ENCODE data around the gene SLC13A4.
"Not testable (repeated sequence)": the region's sequence is repeated elsewhere in the genome, so short reads cannot be mapped to it uniquely, and the experiment has no call there.

SLC13A4 gene

GRCh38 chr7:135661311-135662122 is 66.5 kb downstream of the SLC13A4 start:
- no peak for DNase-seq

- DNase-seq = no peak
Observed at GRCh38 chr7:135659159-135659846, 68.7 kb downstream of the SLC13A4 start.

GRCh38 chr7:135658564-135658963 is 69.4 kb downstream of the SLC13A4 start:
- no peak for DNase-seq

- no peak for DNase-seq
Observed at GRCh38 chr7:135653340-135654080, 74.5 kb downstream of the SLC13A4 start.

- no peak for DNase-seq
Observed at GRCh38 chr7:135650831-135651573, 77.0 kb downstream of the SLC13A4 start.

- no peak for DNase-seq
Observed at GRCh38 chr7:135648235-135648634, 79.8 kb downstream of the SLC13A4 start.

- DNase-seq = no peak
Observed at GRCh38 chr7:135647755-135648154, 80.2 kb downstream of the SLC13A4 start.

GRCh38 chr7:135645296-135645904 is 82.6 kb downstream of the SLC13A4 start:
- no peak for DNase-seq

GRCh38 chr7:135644729-135645128 is 83.3 kb downstream of the SLC13A4 start:
- no peak for DNase-seq

- no peak for DNase-seq
Observed at GRCh38 chr7:135644154-135644553, 83.8 kb downstream of the SLC13A4 start.

- DNase-seq = not testable (repeated sequence)
Observed at GRCh38 chr7:135639690-135640089, 88.3 kb downstream of the SLC13A4 start.

- DNase-seq = no peak
Observed at GRCh38 chr7:135634191-135634878, 93.7 kb downstream of the SLC13A4 start.

Data from NCI-H446 treated with DMSO at 0.1 percent for 48 hours (cell line).